Vagina (tissue), 2 donors: Measurements from ENCODE around the gene GART. TPM values are rescaled to one million over a fixed set of nuclear protein-coding genes. Genes with fewer than 3 reads are reported as not detected.

Experiments used
- DNase-seq, 2 donors: peaks; one replicate each; pipeline ENCODE4 v3.0.0-alpha.2; 2017; ENCODE audit errors: extremely low spot score in 2 of 2
- H3K27ac ChIP-seq: fragments of 200-600 bp; sonication (generic); one replicate; pipeline ENCODE4 v1.5.1; 2019
- H3K27me3 ChIP-seq: fragments of 200-600 bp; sonication (generic); one replicate; pipeline ENCODE4 v1.5.1; 2019
- H3K36me3 ChIP-seq, 2 donors: fragments of 200-600 bp; sonication (generic); one replicate each; pipeline ENCODE4 v1.5.1; 2017 to 2019
- H3K4me1 ChIP-seq: fragments of 200-600 bp; sonication (generic); one replicate; pipeline ENCODE4 v1.5.1; 2019
- H3K4me3 ChIP-seq, 2 donors: fragments of 200-600 bp; sonication (generic); 1 replicate in 1 of 2; 2 replicates in 1 of 2; pipeline ENCODE4 v1.5.1; 2016 to 2019
- H3K9me3 ChIP-seq: fragments of 200-600 bp; sonication (generic); one replicate; pipeline ENCODE4 v1.5.1; 2019
- POLR2A ChIP-seq, 2 donors: fragments of 450-650 bp; IDR thresholded peaks; one replicate each; pipeline ENCODE4 v1.6.1; 2017; ENCODE audit warnings: antibody characterized with exemption in 2 of 2, mild to moderate bottlenecking in 2 of 2, moderate library complexity in 2 of 2
- POLR2AphosphoS5 ChIP-seq, 2 donors: sonication (generic); formaldehyde crosslinking; IDR thresholded peaks; one replicate each; pipeline ENCODE4 v1.9.0; 2017; ENCODE audit warnings: antibody characterized with exemption in 2 of 2, mild to moderate bottlenecking in 2 of 2, low read depth in 1 of 2; ENCODE audit not compliant: insufficient read depth in 1 of 2
- intact Hi-C: fragments of 100-400 bp; cut with DNase I; formaldehyde crosslinking; loops from one replicate; pipeline ENCODE4 v1.15.1; 2023
- total RNA-seq: library from RNA; depleted of rRNA; stranded (reverse); fragments of >200 nt; gene quantifications from one replicate; pipeline ENCODE4 v1.2.3, GENCODE V29; 2016
- TF ChIP-seq, protein P1 (sequence below), 3 experiments: fragments of 450-650 bp in 2 of 3; fragments of 200-600 bp in 1 of 3; sonication (generic) in 1 of 3; IDR thresholded peaks; one replicate each; pipeline ENCODE4 v1.5.1; 2017 to 2019; ENCODE audit warnings: antibody characterized with exemption in 3 of 3, mild to moderate bottlenecking in 2 of 3, moderate library complexity in 2 of 3

GART gene
- total RNA-seq, 1 donor from 2014 or later: 47.6 TPM

DNA sequence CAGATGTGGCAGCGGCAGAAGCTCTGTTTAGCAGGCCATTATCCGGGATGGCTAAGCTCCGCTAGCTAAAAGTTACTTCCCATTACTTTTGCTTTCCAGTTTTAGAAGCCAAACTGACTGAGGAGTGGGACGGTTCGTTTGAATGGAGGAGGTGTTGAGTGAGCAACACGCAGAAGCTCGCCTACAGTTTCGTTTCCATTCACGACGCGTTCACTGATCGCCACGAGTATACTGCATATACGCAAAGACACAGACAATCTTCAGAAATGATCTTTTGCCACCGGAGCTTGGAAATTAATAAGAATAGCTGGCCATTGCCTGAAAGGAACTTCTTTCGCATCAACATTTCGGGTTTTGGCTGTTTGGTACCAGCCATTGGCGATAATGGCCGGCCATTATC is 15.5 kb upstream of the GART start:
- intact Hi-C loops: no loop called here
- no peak overlapping the region for H3K27ac ChIP-seq
- DNase-seq: no peak
- TF ChIP-seq POLR2A (IDR thresholded peaks at IDR 0.05): no peak
- H3K27me3 ChIP-seq: no peaks in the 10 kb centered on the region
- H3K4me1 ChIP-seq: peaks cover 37% of the 10 kb centered on the region
- no peaks in the 10 kb centered on the region for H3K9me3 ChIP-seq
- peaks cover 0 to 83% of the 10 kb centered on the region in 2 donors for H3K36me3 ChIP-seq
- no peak overlapping the region for H3K4me3 ChIP-seq

DNA sequence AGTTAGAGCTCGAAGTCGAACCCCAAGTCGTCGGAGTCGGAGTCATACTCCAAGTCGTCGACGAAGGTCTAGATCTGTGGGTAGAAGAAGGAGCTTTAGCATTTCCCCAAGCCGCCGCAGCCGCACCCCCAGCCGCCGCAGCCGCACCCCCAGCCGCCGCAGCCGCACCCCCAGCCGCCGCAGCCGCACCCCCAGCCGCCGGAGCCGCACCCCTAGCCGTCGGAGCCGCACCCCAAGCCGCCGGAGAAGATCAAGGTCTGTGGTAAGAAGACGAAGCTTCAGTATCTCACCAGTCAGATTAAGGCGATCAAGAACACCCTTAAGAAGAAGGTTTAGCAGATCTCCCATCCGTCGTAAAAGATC is 13.0 kb upstream of the GART start:
- Histone ChIP-seq H3K27me3 (no peaks in the 10 kb centered on the region), H3K4me1 (peaks cover 28% of the 10 kb centered on the region), H3K27ac (no peak overlapping the region), H3K9me3 (no peaks in the 10 kb centered on the region), H3K4me3 (no peak overlapping the region), H3K36me3 (peaks cover 0 to 87% of the 10 kb centered on the region in 2 donors)
- no peak for TF ChIP-seq POLR2A (IDR thresholded peaks at IDR 0.05)
- TF ChIP-seq, protein P1, sequence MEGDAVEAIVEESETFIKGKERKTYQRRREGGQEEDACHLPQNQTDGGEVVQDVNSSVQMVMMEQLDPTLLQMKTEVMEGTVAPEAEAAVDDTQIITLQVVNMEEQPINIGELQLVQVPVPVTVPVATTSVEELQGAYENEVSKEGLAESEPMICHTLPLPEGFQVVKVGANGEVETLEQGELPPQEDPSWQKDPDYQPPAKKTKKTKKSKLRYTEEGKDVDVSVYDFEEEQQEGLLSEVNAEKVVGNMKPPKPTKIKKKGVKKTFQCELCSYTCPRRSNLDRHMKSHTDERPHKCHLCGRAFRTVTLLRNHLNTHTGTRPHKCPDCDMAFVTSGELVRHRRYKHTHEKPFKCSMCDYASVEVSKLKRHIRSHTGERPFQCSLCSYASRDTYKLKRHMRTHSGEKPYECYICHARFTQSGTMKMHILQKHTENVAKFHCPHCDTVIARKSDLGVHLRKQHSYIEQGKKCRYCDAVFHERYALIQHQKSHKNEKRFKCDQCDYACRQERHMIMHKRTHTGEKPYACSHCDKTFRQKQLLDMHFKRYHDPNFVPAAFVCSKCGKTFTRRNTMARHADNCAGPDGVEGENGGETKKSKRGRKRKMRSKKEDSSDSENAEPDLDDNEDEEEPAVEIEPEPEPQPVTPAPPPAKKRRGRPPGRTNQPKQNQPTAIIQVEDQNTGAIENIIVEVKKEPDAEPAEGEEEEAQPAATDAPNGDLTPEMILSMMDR (IDR thresholded peaks at IDR 0.05): no peak
- TF ChIP-seq POLR2AphosphoS5 (IDR thresholded peaks at IDR 0.05; ENCODE audit: insufficient read depth in 1 of 2, low read depth in 1 of 2): no peak
- intact Hi-C loops: no loop called here
- no peak for DNase-seq

DNA sequence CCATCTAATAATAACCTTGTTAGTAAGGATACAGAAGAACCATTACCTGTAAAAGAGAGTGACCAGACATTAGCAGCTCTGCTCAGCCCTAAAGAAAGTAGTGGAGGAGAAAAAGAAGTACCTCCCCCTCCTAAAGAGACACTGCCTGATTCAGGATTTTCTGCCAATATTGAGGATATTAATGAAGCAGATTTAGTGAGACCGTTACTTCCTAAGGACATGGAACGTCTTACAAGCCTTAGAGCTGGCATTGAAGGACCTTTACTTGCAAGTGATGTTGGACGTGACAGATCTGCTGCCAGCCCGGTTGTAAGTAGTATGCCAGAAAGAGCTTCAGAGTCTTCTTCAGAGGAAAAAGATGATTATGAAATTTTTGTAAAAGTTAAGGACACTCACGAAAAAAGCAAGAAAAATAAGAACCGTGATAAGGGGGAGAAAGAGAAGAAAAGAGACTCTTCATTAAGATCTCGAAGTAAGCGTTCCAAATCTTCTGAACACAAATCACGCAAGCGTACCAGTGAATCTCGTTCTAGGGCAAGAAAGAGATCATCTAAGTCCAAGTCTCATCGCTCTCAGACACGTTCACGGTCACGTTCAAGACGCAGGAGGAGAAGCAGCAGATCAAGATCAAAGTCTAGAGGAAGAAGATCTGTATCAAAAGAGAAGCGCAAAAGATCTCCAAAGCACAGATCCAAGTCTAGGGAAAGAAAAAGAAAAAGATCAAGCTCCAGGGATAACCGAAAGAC is 12.5 kb upstream of the GART start:
- Histone ChIP-seq H3K4me1 (peaks cover 26% of the 10 kb centered on the region), H3K27me3 (no peaks in the 10 kb centered on the region), H3K27ac (no peak overlapping the region), H3K4me3 (no peak overlapping the region), H3K36me3 (peaks cover 0 to 87% of the 10 kb centered on the region in 2 donors), H3K9me3 (no peaks in the 10 kb centered on the region)
- TF ChIP-seq POLR2A (IDR thresholded peaks at IDR 0.05) (no peak), POLR2AphosphoS5 (IDR thresholded peaks at IDR 0.05; ENCODE audit: insufficient read depth in 1 of 2, low read depth in 1 of 2) (no peak)
- TF ChIP-seq, protein P1 (IDR thresholded peaks at IDR 0.05): no peak
- DNase-seq: no peak
- intact Hi-C loops: no loop called here

DNA sequence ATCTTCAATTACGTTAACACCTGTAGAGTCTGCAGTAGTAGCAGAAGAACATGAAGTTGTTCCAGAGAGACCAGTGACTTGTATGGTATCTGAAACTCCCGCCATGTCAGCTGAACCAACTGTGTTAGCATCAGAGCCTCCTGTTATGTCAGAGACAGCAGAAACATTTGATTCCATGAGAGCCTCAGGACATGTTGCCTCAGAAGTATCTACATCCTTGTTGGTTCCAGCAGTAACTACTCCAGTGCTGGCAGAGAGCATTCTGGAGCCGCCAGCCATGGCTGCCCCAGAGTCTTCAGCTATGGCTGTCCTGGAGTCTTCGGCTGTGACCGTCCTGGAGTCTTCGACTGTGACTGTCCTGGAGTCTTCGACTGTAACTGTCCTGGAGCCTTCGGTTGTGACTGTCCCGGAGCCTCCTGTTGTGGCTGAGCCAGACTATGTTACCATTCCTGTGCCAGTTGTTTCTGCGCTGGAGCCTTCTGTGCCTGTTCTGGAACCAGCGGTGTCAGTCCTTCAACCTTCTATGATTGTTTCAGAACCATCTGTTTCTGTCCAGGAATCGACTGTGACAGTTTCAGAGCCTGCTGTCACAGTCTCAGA is 11.2 kb upstream of the GART start:
- Histone ChIP-seq H3K27me3 (no peaks in the 10 kb centered on the region), H3K4me1 (peaks cover 26% of the 10 kb centered on the region), H3K4me3 (no peak overlapping the region), H3K36me3 (peaks cover 0 to 84% of the 10 kb centered on the region in 2 donors), H3K9me3 (no peaks in the 10 kb centered on the region), H3K27ac (no peak overlapping the region)
- no peak for DNase-seq
- intact Hi-C loops: no loop called here
- no peak for TF ChIP-seq POLR2A (IDR thresholded peaks at IDR 0.05)
- TF ChIP-seq, protein P1 (IDR thresholded peaks at IDR 0.05): no peak
- TF ChIP-seq POLR2AphosphoS5 (IDR thresholded peaks at IDR 0.05; ENCODE audit: insufficient read depth in 1 of 2, low read depth in 1 of 2): no peak

DNA sequence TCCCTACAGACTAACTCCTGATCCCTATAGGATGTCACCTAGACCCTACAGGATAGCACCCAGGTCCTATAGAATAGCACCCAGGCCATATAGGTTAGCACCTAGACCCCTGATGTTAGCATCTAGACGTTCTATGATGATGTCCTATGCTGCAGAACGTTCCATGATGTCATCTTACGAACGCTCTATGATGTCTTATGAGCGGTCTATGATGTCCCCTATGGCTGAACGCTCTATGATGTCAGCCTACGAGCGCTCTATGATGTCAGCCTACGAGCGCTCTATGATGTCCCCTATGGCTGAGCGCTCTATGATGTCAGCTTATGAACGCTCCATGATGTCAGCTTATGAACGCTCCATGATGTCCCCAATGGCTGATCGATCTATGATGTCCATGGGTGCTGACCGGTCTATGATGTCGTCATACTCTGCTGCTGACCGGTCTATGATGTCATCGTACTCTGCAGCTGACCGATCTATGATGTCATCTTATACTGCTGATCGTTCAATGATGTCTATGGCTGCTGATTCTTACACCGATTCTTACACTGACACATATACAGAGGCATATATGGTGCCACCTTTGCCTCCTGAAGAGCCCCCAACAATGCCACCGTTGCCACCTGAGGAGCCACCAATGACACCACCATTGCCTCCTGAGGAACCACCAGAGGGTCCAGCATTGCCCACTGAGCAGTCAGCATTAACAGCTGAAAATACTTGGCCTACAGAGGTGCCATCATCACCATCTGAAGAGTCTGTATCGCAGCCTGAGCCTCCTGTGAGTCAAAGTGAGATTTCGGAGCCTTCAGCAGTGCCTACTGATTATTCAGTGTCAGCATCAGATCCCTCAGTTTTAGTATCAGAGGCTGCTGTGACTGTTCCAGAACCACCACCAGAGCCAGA is 10.4 kb upstream of the GART start:
- intact Hi-C loops: no loop called here
- peaks cover 0 to 80% of the 10 kb centered on the region in 2 donors for H3K36me3 ChIP-seq
- no peaks in the 10 kb centered on the region for H3K9me3 ChIP-seq
- H3K27ac ChIP-seq: no peak overlapping the region
- no peaks in the 10 kb centered on the region for H3K27me3 ChIP-seq
- H3K4me1 ChIP-seq: peaks cover 26% of the 10 kb centered on the region
- H3K4me3 ChIP-seq: no peak overlapping the region
- DNase-seq: no peak
- TF ChIP-seq, protein P1 (IDR thresholded peaks at IDR 0.05): no peak
- TF ChIP-seq POLR2A (IDR thresholded peaks at IDR 0.05) (no peak), POLR2AphosphoS5 (IDR thresholded peaks at IDR 0.05; ENCODE audit: insufficient read depth in 1 of 2, low read depth in 1 of 2) (no peak)
